PC-9 (cell line): ENCODE data around the gene ACTBL2. TPM values are rescaled to one million over a fixed set of nuclear protein-coding genes. Genes with fewer than 3 reads are reported as not detected.

Experiments
- BruUV-seq: library from RNA; stranded (reverse); fragments of 400-500 nt; replicated peaks from 2 replicates; lab custom pipeline; 2021; lab: Mats Ljungman, UMichigan
- CTCF ChIA-PET: fragments of 300-600 bp; sonication (Branson Sonifier 250); formaldehyde crosslinking; loops from one replicate; lab custom pipeline; 2022; ENCODE audit warnings: antibody characterized with exemption; lab: Charles Lee
- POLR2A ChIA-PET: fragments of 300-600 bp; sonication (Branson Sonifier 250); formaldehyde crosslinking; loops from one replicate; lab custom pipeline; 2022; ENCODE audit warnings: antibody characterized with exemption; ENCODE audit not compliant: unreplicated experiment; lab: Charles Lee
- DNase-seq, 2 experiments: peaks; one replicate each; pipeline versions ENCODE4 v3.0.0 to v3.0.0-alpha.2; 2015 to 2022; ENCODE audit warnings: mixed read lengths in 1 of 2
- H2AFZ ChIP-seq: fragments of 200-600 bp; sonication (generic); 2 replicates; pipeline ENCODE4 v1.8.1; 2017; ENCODE audit warnings: antibody characterized with exemption
- H3F3A ChIP-seq: fragments of 200-600 bp; sonication (generic); 2 replicates; pipeline ENCODE4 v1.8.1; 2017; ENCODE audit warnings: antibody characterized with exemption, mild to moderate bottlenecking, low read depth; ENCODE audit not compliant: insufficient read depth
- H3K27ac ChIP-seq: fragments of 200-600 bp; sonication (generic); 2 replicates; pipeline ENCODE4 v1.6.1; 2016; ENCODE audit warnings: mixed run types
- H3K27me3 ChIP-seq: fragments of 200-600 bp; sonication (generic); 2 replicates; pipeline ENCODE4 v1.6.1; 2016; ENCODE audit warnings: low read depth, mixed run types; ENCODE audit not compliant: insufficient read depth
- H3K36me3 ChIP-seq: fragments of 200-600 bp; sonication (generic); 2 replicates; pipeline ENCODE4 v1.6.1; 2016; ENCODE audit warnings: low read depth, mixed run types
- H3K4me1 ChIP-seq: fragments of 200-600 bp; sonication (generic); replicated peaks from 2 replicates; pipeline ENCODE4 v1.6.1; 2016; ENCODE audit warnings: mixed run types; ENCODE audit not compliant: insufficient read depth
- H3K4me2 ChIP-seq: fragments of 200-600 bp; sonication (generic); 2 replicates; pipeline ENCODE4 v1.6.1; 2017; ENCODE audit warnings: mixed run types
- H3K4me3 ChIP-seq: fragments of 200-600 bp; sonication (generic); 2 replicates; pipeline ENCODE4 v1.6.1; 2016; ENCODE audit warnings: mixed run types
- H3K79me2 ChIP-seq: fragments of 200-600 bp; sonication (generic); 2 replicates; pipeline ENCODE4 v1.6.1; 2017; ENCODE audit warnings: low read depth, mixed run types
- H3K9me2 ChIP-seq: fragments of 200-600 bp; sonication (generic); 2 replicates; pipeline ENCODE4 v1.8.1; 2017; ENCODE audit warnings: mild to moderate bottlenecking; ENCODE audit not compliant: insufficient read depth
- H3K9me3 ChIP-seq: fragments of 200-600 bp; sonication (generic); 2 replicates; pipeline ENCODE4 v1.8.1; 2016; ENCODE audit warnings: low read depth; ENCODE audit not compliant: insufficient read depth
- H4K20me1 ChIP-seq: fragments of 200-600 bp; sonication (generic); 2 replicates; pipeline ENCODE4 v1.8.1; 2017; ENCODE audit not compliant: insufficient read depth
- EZH2 ChIP-seq: fragments of 200-600 bp; sonication (generic); IDR thresholded peaks from 2 replicates; pipeline ENCODE4 v1.8.0; 2017; ENCODE audit warnings: antibody characterized with exemption, low read depth
- intact Hi-C: fragments of 100-400 bp; cut with micrococcal nuclease; formaldehyde crosslinking; loops from one replicate; pipeline ENCODE4 v1.10.0; 2022; ENCODE audit not compliant: unreplicated experiment
- total RNA-seq: library from RNA; stranded (reverse); gene quantifications from 2 replicates; pipeline ENCODE4 v1.2.3, GENCODE V29; 2021
- TF ChIP-seq, protein P1 (sequence below): fragments of 200-600 bp; sonication (generic); conservative IDR thresholded peaks from 2 replicates; pipeline ENCODE4 v1.6.1; 2017; ENCODE audit warnings: mixed run types, antibody characterized with exemption, mild to moderate bottlenecking, moderate library complexity

The ACTBL2 gene
- total RNA-seq, 1 experiment from 2014 or later = 0.98 TPM

DNA sequence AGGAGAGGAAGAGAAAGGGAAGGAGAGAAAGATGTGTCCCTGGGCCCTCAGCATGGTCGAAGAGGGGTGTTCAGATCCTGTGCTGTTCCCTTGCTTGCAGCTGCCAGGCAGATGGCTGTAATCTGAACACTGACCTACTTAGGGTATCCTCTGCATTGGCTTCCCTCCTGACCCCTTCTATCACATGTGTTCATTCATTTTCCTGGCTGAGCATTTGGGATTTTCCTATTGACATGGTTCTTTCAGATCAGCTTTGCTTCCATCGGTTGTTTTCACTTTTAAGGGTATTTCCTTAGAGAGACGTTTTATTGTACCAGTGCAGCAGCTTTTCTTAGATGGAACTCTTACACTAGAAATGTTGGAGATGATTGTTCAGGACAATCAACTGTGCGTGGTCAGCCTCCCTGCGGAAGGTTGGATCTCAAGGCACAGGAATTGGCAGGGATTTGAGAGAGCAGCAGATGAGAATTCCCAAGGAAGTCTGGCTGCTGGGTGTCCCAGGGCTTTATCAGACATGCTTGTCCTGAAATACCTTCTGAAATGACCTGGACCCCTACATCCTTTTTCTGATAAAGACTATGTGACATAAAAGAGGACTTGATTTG lies 26.0 kb downstream of the ACTBL2 start:
- no peaks in the 10 kb centered on the region for H4K20me1 ChIP-seq
- intact Hi-C loops = no loop called here
- H3K79me2 ChIP-seq = no peaks in the 10 kb centered on the region
- BruUV-seq = no TSS peak
- no peaks in the 10 kb centered on the region for H3K9me2 ChIP-seq
- no peak overlapping the region for H3K27ac ChIP-seq
- POLR2A ChIA-PET = no interaction called here
- no peak overlapping the region for H3K4me3 ChIP-seq
- H3K9me3 ChIP-seq = no peaks in the 10 kb centered on the region
- no peaks in the 10 kb centered on the region for H3K27me3 ChIP-seq
- no peak for DNase-seq
- H3F3A ChIP-seq = no peaks in the 10 kb centered on the region
- CTCF ChIA-PET = no interaction called here
- TF ChIP-seq, protein P1, sequence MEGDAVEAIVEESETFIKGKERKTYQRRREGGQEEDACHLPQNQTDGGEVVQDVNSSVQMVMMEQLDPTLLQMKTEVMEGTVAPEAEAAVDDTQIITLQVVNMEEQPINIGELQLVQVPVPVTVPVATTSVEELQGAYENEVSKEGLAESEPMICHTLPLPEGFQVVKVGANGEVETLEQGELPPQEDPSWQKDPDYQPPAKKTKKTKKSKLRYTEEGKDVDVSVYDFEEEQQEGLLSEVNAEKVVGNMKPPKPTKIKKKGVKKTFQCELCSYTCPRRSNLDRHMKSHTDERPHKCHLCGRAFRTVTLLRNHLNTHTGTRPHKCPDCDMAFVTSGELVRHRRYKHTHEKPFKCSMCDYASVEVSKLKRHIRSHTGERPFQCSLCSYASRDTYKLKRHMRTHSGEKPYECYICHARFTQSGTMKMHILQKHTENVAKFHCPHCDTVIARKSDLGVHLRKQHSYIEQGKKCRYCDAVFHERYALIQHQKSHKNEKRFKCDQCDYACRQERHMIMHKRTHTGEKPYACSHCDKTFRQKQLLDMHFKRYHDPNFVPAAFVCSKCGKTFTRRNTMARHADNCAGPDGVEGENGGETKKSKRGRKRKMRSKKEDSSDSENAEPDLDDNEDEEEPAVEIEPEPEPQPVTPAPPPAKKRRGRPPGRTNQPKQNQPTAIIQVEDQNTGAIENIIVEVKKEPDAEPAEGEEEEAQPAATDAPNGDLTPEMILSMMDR = no peak
- no peak for TF ChIP-seq EZH2
- H3K4me2 ChIP-seq = no peak overlapping the region
- H3K4me1 ChIP-seq = no peaks in the 10 kb centered on the region
- H3K36me3 ChIP-seq = no peaks in the 10 kb centered on the region
- H2AFZ ChIP-seq = no peak overlapping the region

- H3K4me3 ChIP-seq = no peak overlapping the region
- no peaks in the 10 kb centered on the region for H3F3A ChIP-seq
- H4K20me1 ChIP-seq = no peaks in the 10 kb centered on the region
- TF ChIP-seq, protein P1 = no peak
- TF ChIP-seq EZH2 = no peak
- H3K27ac ChIP-seq = no peak overlapping the region
- no TSS peak for BruUV-seq
- no peaks in the 10 kb centered on the region for H3K36me3 ChIP-seq
- no peak overlapping the region for H3K4me2 ChIP-seq
- H3K9me3 ChIP-seq = no peaks in the 10 kb centered on the region
- no peaks in the 10 kb centered on the region for H3K79me2 ChIP-seq
- CTCF ChIA-PET = no interaction called here
- no peak for DNase-seq
- no peaks in the 10 kb centered on the region for H3K27me3 ChIP-seq
- no peaks in the 10 kb centered on the region for H3K9me2 ChIP-seq
- POLR2A ChIA-PET = no interaction called here
- intact Hi-C loops = no loop called here
- H2AFZ ChIP-seq = no peak overlapping the region
- no peaks in the 10 kb centered on the region for H3K4me1 ChIP-seq
Measured at GRCh38 chr5:57455511-57456455, 26.8 kb downstream of the ACTBL2 start.

DNA sequence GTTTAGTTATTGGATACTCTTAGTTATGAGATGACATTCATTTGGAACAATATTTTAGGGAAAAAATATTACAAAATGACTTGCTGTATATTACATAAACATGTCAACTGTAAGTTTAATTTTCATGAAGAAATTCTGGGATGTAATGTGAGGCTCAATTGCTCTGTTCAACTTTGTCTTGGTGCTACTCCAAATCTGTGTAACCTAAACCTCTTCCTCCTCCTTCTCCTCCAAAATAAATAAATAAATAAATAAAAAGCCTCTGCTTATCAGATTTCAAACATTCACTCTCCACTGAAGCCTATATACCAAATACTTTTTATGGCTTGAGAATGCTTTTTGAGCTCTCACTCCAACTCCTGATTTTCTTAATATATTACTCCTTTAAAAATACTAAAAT lies 27.7 kb downstream of the ACTBL2 start:
- Histone ChIP-seq H3K79me2 (no peaks in the 10 kb centered on the region), H3K36me3 (no peaks in the 10 kb centered on the region), H3K4me2 (no peak overlapping the region), H3K4me1 (no peaks in the 10 kb centered on the region), H3K9me2 (no peaks in the 10 kb centered on the region), H3K9me3 (peaks cover 6% of the 10 kb centered on the region; the same call in 1 of the 2 replicates), H4K20me1 (no peaks in the 10 kb centered on the region), H3K4me3 (no peak overlapping the region), H2AFZ (no peak overlapping the region), H3K27me3 (no peaks in the 10 kb centered on the region), H3F3A (no peaks in the 10 kb centered on the region), H3K27ac (no peak overlapping the region)
- BruUV-seq = no TSS peak
- CTCF ChIA-PET = no interaction called here
- intact Hi-C loops = no loop called here
- POLR2A ChIA-PET = interaction anchor here (0.6 kb wide), 1 partner anchor 793 kb away, joined by 7 read pairs; no protein-coding TSS in a partner anchor
- TF ChIP-seq EZH2 = no peak
- TF ChIP-seq, protein P1 = no peak
- DNase-seq = no peak
